Activated CD8-positive, alpha-beta memory T cell treated with anti-CD3 and anti-CD28 coated beads, Interleukin-2, amount 50 U/mL, for 24 hours (primary cell): ENCODE measurements around the gene COPG2.
"Not testable (repeated sequence)": the region's sequence is repeated elsewhere in the genome, so short reads cannot be mapped to it uniquely, and the experiment has no call there.

Source experiments
- DNase-seq: peaks from one replicate; pipeline ENCODE4 v3.0.0-alpha.2; 2020; ENCODE audit errors: extremely low read depth

The COPG2 gene

GRCh38 chr7:130649004-130649790, 19.4 kb downstream of the COPG2 start:
- no peak for DNase-seq

DNA sequence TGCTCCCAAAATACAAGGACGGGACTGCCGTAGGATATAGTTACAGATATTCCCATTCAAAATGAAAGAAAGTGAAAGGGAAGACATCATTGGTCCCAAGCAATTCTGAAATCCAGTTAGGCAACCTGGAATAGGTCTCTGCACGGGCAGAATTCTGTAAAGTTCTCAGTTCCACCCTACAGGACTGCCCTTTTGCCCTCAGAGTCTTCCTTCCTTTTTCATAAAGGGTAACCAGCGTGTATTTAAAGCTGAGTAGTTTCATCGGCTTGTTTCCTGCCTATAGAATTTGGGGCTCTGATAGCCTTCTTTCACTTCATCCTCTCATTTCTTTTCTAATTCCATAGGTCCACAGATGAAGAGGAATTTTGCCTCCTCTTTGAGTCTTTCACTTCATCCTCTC, 20.0 kb downstream of the COPG2 start:
- no peak for DNase-seq

DNA sequence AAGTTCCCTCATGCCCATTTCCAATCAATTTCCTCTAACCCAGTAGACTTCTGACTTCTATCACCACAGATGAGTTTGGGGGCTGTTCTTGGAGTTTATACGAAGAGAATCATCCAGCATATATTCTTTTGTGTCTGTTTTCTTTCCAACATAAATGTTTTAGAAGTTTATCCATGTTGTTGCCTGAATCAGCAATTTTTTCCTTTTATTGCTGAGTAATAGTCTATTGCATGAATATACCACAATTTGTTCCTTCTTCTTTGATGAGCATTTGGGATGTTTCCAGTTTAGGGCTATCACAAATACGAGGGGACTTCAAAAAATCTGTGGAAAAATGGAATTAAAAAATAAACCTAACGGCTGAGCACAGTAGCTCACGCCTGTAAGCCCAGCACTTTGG, 26.2 kb downstream of the COPG2 start:
- DNase-seq, result no peak

- DNase-seq, result no peak
Observed at GRCh38 chr7:130641497-130641896, 27.1 kb downstream of the COPG2 start.

GRCh38 chr7:130641040-130641439, 27.5 kb downstream of the COPG2 start:
- DNase-seq, result no peak

DNA sequence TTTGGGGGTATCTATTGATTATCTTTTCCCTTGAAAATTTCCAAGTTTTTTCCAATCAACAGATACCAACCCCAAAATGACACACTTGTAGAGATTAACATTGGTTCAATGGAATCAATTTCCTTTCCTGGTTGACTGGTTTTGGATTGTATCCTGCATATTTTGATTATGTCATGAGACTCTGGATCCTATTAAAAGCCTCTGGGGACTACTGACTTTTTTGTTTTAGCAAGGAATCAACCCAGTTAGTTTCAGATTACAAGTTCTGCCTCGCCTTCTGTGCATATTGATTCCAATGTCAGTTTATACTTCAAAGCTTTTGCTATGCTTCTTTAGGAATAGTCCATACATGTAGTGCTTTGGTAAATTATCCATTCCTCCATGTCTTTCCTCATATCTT, 29.2 kb downstream of the COPG2 start:
- DNase-seq, result no peak

DNA sequence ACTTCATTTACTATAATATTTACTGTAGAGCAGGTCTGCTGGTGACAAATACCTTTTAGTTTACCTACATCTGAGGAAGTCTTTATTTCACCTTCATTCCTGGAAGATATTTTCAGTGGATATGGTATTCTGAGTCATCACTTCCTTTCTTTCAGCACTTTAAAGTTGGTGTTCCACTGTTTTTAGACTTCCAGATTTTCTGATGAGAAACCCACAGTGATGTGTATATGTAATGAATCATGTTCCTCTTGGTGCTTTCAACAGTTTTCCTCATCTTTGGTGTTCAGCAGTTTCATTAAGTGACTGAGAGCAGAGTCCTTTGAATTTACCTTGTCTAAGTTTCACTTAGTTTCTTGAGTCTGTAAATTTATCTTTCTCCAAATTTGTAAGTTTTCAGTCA, 36.4 kb downstream of the COPG2 start:
- DNase-seq, result no peak

GRCh38 chr7:130628901-130629300, 39.6 kb downstream of the COPG2 start:
- no peak for DNase-seq

DNA sequence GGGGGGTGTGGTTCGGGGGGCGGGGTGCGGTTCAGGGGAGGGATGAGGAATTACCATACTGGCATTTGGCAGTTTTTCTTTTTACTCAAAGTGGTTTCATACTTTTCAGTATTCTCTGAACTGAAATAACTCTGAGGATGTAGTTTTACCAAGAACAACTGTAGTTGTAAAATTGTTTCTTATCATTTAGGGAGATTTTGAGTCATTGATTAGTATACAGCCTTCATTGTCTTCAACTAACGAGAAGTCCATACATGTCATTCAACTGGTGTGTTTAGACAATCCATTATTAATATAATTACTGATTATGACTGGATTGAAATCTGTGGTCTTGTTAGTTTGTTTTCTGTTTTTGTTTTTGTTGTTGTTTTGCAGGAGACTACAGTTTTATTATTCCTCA, 40.8 kb downstream of the COPG2 start:
- DNase-seq, result no peak

DNA sequence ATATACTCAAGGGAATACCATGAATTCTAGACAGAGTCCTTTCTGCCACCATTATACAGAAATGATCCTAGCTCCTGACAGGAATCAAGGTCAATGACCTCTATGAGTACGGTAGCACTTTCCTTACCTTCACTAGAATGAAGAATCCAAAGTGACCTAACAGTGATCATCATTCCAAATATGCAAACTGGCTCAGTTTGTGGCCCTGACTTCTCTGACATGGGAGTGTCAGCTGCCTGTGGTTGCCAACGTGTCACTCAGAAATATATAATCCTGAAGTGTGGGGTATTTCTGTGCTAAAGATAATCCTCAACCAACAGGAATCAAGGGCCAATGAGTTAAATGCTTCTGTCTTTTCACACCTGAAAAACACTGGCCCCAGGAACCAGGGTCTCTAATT, 45.7 kb downstream of the COPG2 start:
- no peak for DNase-seq

DNA sequence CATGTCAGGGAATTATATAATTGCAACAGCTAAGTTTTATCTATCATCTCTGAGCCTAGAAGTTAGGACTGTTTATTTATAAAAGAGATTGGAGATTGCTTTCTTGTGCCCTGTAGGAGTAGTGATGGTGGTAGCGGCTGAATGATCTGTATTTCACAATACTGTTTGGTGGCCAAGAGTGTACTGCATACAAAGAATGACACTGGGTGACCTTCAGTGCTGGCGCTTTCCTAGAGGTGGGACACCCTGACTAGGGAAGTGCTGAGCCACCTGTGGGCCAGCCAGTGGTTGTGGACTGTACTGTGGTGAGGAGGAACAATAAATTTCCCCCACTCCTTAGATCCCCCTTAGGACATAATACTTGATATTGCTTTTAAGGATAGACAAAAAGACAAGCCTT, 53.0 kb downstream of the COPG2 start:
- no peak for DNase-seq

- no peak for DNase-seq
Observed at GRCh38 chr7:130614449-130614848, 54.1 kb downstream of the COPG2 start.

- DNase-seq, result no peak
Observed at GRCh38 chr7:130611218-130611617, 57.3 kb downstream of the COPG2 start.

GRCh38 chr7:130607066-130607465, 61.5 kb downstream of the COPG2 start:
- not testable (repeated sequence) for DNase-seq

DNA sequence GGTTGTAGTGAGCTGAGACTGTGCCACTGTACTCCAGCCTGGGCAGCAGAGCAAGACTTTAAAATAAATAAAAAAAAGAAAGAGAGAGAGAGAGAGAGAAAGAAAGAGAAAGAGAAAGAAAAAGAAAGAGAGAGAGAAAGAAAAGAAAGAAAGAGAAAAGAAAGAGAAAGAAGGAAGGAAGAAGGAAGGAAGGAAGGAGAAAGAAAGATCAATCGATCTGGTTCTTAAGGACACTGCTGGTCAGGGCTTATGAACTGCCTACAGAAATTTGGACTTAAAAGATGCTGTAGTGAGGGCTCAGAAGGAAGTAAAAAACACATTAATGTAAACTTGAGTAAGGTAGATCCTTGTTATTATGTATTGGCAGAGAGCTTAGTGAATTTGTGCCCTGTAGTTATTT, 62.4 kb downstream of the COPG2 start:
- DNase-seq, result no peak

- DNase-seq, result no peak
Observed at GRCh38 chr7:130598056-130598455, 70.5 kb downstream of the COPG2 start.

- DNase-seq, result no peak
Observed at GRCh38 chr7:130595986-130596385, 72.6 kb downstream of the COPG2 start.

GRCh38 chr7:130593033-130593432, 75.5 kb downstream of the COPG2 start:
- no peak for DNase-seq

GRCh38 chr7:130591464-130591863, 77.1 kb downstream of the COPG2 start:
- not testable (repeated sequence) for DNase-seq

DNA sequence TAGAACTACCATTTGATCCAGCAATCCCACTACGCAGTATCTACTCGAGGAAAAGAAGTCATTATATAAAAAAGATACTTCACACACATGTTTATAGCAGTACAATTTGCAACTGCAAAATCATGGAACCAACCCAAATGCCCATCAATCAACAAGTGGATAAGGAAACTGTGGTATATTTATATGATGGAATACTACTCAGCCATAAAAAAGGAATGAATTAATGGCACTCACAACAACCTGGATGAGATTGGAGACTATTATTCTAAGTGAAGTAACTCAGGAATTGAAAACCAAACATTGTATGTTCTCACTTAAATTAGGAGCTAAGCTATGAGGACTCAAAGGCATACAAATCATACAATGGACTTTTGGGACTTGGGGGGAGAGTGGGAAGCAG, 82.6 kb downstream of the COPG2 start:
- not testable (repeated sequence) for DNase-seq

DNA sequence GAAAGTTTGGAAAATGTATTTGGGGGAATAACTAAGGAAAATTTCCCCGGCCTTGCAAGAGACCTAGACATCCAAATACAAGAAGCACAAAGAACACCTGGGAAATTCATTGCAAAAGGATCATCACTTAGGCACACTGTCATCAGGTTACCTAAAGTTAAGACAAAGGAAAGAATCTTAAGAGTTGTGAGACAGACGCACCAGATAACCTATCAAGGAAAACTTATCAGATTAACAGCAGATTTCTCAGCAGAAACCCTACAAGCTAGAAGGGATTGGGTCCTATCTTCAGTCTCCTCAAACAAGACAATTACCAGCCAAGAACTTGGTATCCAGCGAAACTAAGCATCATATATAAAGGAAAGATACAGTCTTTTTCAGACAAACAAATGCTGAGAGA, 93.4 kb downstream of the COPG2 start:
- not testable (repeated sequence) for DNase-seq

DNA sequence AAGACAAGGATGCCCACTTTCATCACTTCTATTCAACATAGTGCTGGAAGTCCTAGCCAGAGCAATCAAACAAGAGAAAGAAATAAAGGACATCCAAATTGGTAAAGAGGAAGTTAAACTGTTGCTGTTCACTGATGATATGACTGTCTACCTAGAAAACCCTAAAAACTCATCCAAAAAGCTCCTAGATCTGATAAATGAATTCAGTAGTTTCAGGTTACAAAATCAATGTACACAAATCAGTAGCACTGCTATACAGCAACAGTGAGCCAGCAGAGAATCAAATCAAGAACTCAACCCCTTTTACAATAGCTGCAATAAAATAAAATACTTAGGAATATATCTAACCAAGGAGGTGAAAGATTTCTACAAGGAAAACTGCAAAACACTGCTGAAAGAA, 98.4 kb downstream of the COPG2 start:
- DNase-seq, result not testable (repeated sequence)

DNA sequence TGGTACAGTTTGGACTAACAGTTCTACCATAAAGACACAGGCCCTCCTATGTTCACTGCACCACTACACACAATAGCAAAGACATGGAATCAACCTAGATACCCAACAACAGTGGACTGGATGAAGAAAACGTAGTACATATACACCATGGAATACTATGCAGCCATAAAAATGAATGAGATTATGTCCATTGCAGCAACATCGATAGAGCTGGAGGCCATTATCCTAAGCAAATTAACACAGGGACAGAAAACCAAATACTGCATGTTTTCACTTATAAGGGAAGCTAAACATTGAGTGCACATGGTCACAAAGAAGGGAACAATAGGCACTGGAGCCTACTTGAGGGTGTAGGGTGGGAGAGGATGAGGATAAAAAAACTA, 101.7 kb downstream of the COPG2 start:
- DNase-seq, result no peak
